Measurements from ENCODE around the gene SLC30A3.
"Not testable (repeated sequence)": the region's sequence is repeated elsewhere in the genome, so short reads cannot be mapped to it uniquely, and the experiment has no call there.

Gene SLC30A3

DNA sequence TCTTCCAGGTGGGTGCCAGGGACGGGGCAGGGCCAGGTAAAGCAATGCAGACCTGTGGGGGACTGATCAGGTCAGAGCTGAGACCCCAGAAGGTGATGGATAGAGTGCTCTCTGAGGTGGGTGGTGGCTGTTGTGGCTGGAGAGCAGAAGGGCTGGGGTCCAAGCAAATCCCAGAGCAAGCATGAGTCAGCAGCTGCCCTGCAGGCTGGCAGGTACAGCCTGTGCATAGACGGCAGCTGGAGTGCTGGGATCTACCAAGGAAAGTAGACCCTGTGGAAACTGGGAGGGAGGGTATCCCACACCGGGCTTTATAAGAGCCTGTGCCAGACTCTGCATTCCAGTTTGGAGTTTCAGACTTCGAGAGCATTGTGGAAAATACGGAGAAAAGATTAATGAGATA, 20.0 kb upstream of the SLC30A3 start:
- DNase-seq = no peak

GRCh38 chr2:27281855-27282559, 19.2 kb upstream of the SLC30A3 start, which contains the start of gene TRIM54:
Gene TRIM54 (plus strand): TSS chr2:27282429. CDS start chr2:27282732, 303 bp downstream.
- DNase-seq = no peak

DNA sequence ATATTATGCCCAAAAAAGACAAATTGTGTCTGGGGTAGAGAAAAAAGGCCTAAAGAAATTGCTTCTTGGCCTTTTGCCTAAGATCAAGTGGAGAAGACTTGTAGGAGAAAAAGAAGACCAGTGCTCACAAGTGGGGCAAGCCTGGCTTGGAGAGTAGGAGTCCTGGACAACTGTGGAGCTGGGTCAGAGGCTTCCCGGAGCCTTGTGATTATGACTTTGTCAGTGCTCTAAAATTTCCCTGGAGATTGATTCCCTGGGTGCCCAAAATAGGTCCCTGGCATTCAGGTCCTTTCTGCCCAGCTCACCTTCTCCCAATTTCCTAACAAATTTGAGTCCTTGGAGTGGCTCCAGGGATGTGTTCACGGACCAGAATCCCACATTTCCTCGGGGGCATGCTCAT, 18.6 kb upstream of the SLC30A3 start:
- DNase-seq = no peak

GRCh38 chr2:27280826-27281225, 18.0 kb upstream of the SLC30A3 start:
- no peak for DNase-seq

DNA sequence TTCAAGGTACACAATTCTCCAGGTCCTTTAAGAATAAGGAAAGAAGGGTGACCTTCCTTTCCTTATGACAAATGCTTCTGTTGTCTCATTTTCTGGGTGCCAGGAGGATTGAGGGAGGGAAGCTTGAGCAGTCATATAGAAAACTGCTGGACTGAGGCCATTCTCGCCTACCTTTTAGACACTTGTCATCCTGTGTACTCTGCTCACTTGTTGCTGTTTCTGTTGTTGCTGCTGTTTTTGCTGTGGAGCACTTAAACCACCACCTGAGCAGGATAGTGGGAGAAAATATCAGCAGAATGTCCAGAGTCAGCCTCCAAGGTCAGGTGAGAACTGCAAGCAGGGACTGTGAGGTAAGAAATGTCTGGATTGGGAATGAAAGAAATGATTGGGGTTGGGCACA, 15.2 kb upstream of the SLC30A3 start:
- DNase-seq = no peak

- DNase-seq = no peak
Measured at GRCh38 chr2:27275211-27276150, 12.6 kb upstream of the SLC30A3 start, which contains the start of gene DNAJC5G. Gene DNAJC5G (plus strand): TSS chr2:27275433. CDS start chr2:27276729, 1,296 bp downstream.

GRCh38 chr2:27272537-27273522, 10.0 kb upstream of the SLC30A3 start:
- DNase-seq = not testable (repeated sequence)

- no peak for DNase-seq
Measured at GRCh38 chr2:27271631-27272340, 8.9 kb upstream of the SLC30A3 start.

DNA sequence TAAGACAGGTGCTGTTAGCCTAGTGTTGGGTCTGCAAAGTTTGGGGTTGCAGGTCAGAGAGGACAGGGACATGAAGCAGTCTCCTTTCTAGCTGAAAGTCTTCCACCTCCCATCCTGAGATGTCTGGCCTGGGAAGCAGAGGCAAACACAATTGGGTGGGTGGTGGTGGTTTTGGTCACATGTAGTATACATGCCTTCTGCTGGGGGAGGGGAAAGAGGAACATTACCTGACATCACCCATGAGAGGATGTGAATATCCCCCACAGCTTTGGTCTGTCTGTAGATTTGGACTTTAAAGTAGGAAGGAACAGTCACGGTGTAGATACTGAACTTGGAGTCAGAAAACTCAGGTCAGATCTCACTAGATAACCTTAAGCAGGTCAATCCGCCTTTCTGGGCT, 7.8 kb upstream of the SLC30A3 start:
- no peak for DNase-seq

GRCh38 chr2:27270131-27270530, 7.3 kb upstream of the SLC30A3 start:
- no peak for DNase-seq

DNA sequence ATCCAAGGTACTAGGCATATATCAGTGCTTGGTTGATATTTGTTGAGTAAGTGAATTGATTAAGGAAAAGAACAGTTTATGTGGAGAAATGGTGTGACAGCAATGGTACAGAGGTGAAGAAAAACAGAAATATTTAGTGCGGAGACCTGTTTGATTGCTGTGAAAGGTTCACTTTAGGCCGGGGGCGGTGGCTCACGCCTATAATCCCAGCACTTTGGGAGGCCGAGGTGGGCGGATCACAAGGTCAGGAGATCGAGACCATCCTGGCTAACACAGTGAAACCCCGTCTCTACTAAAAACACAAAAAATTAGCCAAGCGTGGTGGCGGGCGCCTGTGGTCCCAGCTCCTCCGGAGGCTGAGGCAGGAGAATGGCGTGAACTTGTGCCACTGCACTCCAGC, 5.4 kb upstream of the SLC30A3 start:
- DNase-seq = not testable (repeated sequence)

DNA sequence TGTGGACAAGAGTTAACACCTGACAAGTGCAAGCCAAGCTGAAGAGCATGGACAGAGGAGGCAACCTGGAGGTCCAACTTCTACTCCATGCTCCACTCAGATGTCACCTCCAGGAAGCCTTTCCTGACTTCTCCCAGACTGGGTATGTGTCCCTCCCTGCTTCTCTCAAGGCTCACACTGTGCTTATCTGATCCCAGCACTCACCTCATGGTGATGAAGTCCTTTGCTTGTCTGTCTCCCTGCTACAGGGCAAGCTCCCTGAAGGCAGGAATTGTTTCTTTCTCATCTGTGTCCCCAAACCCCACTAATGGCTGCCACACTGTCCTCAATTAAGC, 2.7 kb upstream of the SLC30A3 start:
- no peak for DNase-seq

DNA sequence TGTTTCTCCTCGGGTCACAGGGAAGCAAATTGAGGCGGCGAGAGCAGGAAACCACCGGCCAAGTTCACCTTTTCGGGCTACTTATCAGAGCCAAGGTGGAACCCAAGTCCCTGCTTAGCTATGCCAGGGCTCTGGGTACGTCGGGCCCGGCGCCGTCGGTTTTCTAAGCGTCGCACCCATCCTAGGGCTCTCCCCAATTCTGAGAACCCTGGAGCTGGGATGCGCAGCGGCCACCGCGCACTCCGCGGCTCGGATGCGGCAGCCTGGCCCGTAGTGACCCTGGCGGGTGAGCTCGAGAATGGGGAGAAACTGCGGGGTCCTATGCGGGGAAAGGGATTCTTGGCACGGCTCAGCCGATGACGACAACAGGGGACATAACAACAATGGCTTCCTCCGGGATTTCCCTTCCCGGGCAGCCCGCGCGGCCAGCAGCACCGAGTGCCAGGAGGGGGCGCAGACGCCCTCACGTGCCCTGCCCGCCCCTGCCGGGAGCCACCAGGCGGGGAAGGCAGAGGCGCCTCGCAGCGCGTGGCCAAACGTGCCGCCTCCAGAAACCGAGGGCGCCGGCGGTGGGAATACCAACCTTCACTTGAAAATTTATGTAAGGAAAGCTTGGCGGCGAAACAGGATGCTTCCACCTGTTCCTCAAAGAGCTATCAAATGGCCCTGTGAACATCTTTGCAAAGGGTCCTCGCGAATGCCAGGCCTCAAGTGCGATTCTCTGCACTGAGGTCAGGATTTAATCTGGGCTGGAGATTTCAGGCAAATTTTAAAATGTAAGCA, 2.1 kb upstream of the SLC30A3 start:
- DNase-seq = peak; percentile 68

- DNase-seq = no peak
Measured at GRCh38 chr2:27264253-27264752, 1.5 kb upstream of the SLC30A3 start.

DNA sequence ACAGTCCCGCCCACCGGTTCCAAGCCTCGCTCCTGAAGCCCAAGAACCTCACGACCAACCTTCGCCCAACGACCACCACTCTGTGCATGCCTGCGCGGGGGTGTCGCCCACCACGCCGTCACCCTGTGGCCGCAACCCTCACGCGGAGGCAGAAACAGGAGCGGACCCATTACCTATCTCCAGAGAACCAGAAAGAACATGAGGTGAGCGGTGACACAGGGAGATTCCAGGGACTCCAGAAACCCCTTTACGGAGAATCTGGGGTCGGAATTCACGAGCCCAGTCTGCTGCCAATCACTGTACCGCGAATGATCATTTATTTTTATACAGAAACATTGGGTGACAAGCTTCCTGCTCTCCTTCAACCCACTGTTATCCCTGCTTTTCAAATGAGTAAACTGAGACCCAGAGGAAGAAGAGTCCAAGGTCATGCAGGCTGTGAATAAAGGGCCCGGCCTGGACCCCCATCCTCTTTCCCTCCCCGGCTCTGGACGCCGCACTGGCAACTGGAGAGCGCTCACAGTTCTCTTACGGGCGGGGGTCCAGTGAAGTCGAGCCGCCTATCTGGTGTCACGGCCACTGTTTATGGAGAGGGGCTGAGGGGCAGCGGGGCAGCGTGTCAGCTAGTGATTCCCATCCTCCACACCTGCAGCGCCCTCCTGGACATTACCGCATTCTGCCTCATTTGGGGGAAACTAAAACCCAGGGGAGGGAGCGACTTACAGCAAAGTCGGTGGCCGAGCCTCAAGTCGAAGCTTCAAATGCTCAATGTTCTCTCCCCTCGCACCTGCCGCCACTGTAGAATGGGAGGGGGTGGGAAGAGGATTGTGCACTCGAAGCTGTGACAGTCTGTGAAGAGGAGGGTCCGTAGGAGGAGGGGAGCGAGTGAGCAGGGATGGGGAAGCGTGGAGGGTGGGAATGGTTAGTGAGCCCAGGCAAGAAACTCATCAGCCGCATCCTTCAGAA, 723 bp upstream of the SLC30A3 start:
- DNase-seq = no peak

- DNase-seq = no peak
Measured at GRCh38 chr2:27261926-27262298, 935 bp downstream of the SLC30A3 start.

- DNase-seq = no peak
Measured at GRCh38 chr2:27261241-27261925, 1.5 kb downstream of the SLC30A3 start.

DNA sequence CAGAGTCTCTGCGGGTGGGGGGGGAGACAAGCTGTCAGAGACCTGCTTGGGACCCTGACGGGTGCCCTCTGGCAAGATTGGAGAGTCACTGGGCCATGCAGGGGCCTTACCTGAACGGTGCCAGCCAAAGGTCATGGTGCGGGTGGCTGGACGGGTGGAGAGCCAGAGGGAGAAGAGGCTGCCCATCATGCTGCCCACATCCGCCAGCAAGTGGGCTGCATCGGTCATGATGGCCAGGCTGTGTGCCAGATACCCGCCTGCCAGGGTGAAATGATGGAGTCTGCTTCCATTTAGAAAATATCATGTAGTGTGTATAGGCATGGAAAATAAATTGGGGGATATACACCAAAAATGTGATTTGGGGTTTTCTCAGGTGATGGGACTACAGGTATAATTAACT, 4.8 kb downstream of the SLC30A3 start:
- DNase-seq = no peak

GRCh38 chr2:27256855-27257454, 5.9 kb downstream of the SLC30A3 start:
- no peak for DNase-seq
